Measurements from ENCODE around the gene ST8SIA5. TPM values are rescaled to one million over a fixed set of nuclear protein-coding genes. Genes with fewer than 3 reads are reported as not detected.

ST8SIA5 gene
- total and polyA plus RNA-seq, 10 donors, result under 0.01 to 0.30 (median 0.07) TPM; not detected in 3

DNA sequence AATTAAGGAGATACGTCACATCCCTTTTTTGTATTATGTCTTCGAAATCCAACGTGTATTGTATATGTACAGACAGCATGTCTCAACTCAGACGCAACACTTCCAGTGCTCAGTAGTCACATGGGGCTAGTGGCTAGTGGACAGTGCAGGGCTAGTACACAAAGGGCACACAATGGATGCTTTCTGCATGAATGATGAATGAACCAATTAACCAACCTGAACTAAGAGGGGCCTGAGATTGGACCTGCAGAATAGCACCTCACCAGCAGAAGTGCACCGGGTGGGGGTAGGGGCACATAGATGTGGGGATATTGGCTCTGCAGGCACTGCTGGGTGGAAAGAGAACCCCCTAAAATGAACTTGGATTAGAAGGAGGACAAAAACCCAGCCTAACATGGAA is 20.7 kb downstream of the ST8SIA5 start:
- Histone ChIP-seq H3K36me3 (no peaks in the 10 kb centered on the region), H3K4me3 (no peak overlapping the region), H3K4me1 (no peaks in the 10 kb centered on the region), H3K27me3 (replicated peaks in 1 of 7) (peaks cover 0 to 40% (median 0%) of the 10 kb centered on the region in 7 donors), H3K27ac (no peak overlapping the region), H3K9me3 (peaks cover 0 to 20% (median 14%) of the 10 kb centered on the region in 8 donors)
- DNase-seq, result no peak
- intact Hi-C loops (cut with DNase I; ENCODE audit: low total_unique reads), result no loop called here
- TF ChIP-seq POLR2A (IDR thresholded peaks at IDR 0.05) (no peak), CTCF (IDR thresholded peaks at IDR 0.05 in 8 of 11, conservative IDR thresholded peaks at IDR 0.05 in 3 of 11) (no peak), POLR2AphosphoS5 (IDR thresholded peaks at IDR 0.05) (no peak)
- WGBS, 5 donors, result 63 to 75% (median 71%) methylated on average over 5 of the region's 5 CpGs

DNA sequence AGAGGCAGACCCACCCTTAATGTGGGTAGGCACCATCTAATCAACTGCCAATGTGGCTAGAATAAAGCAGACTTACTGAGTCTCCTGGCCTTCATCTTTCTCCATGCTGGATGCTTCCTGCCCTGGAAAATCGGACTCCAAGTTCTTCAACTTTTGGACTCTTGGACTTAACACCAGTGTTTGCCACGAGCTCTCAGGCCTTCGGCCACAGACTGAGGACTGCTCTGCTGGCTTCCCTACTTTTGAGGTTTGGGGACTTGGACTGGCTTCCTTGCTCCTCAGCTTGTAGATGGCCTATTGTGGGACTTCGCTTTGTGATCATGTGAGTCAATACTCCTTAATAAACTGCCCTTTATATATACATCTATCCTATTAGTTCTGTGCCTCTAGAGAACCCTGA is 21.9 kb downstream of the ST8SIA5 start:
- 84 to 92% (median 90%) methylated on average over 4 of the region's 4 CpGs for WGBS, 5 donors
- H3K27ac ChIP-seq, result no peak overlapping the region

DNA sequence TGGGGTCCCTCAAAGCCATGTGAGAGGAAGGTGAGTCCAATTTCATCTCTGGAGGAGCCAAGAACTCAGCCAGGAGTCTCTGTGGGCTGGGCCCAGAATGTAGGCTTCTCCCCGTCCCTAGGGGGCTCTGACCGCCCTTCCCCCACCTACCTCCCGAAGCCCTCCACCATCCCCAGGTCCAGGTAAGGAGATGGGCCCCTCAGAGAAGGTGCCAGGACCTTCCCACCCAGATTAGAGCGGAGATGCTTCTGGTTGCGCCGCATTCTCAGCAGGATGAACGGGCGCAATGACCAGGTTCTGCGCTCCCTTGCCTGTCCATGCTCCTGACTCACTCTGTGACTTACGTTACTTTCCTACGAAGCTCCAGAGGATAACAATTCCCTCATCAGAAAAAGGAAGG is 23.0 kb downstream of the ST8SIA5 start:
- intact Hi-C loops (cut with DNase I; ENCODE audit: low total_unique reads), result no loop called here
- WGBS, 5 donors, result 85 to 91% (median 87%) methylated on average over 11 of the region's 11 CpGs

More for the DNA sequence above, 21.9 kb downstream of the ST8SIA5 start:
- intact Hi-C loops (cut with DNase I; ENCODE audit: low total_unique reads), result no loop called here
- H3K4me3 ChIP-seq, result no peak overlapping the region
- no peaks in the 10 kb centered on the region for H3K36me3 ChIP-seq
- H3K4me1 ChIP-seq, result no peaks in the 10 kb centered on the region
- H3K9me3 ChIP-seq, result peaks cover 0 to 28% (median 19%) of the 10 kb centered on the region in 8 donors
- DNase-seq, result no peak
- TF ChIP-seq POLR2AphosphoS5 (IDR thresholded peaks at IDR 0.05), result no peak
- no peak for TF ChIP-seq POLR2A (IDR thresholded peaks at IDR 0.05)
- TF ChIP-seq CTCF (IDR thresholded peaks at IDR 0.05 in 8 of 11, conservative IDR thresholded peaks at IDR 0.05 in 3 of 11), result no peak
- peaks cover 0 to 39% (median 0%) of the 10 kb centered on the region in 7 donors for H3K27me3 ChIP-seq (replicated peaks in 1 of 7)

GRCh38 chr18:46732801-46733200 is 24.1 kb downstream of the ST8SIA5 start:
- intact Hi-C loops (cut with DNase I; ENCODE audit: low total_unique reads), result no loop called here
- Histone ChIP-seq H3K4me1 (no peaks in the 10 kb centered on the region), H3K36me3 (no peaks in the 10 kb centered on the region), H3K27ac (no peak overlapping the region), H3K4me3 (no peak overlapping the region), H3K27me3 (replicated peaks in 1 of 7) (peaks cover 0 to 18% (median 0%) of the 10 kb centered on the region in 7 donors), H3K9me3 (peaks cover 0 to 39% (median 27%) of the 10 kb centered on the region in 8 donors)
- WGBS, 5 donors, result 84 to 94% (median 90%) methylated on average over 5 to 6 of the region's 6 CpGs
- DNase-seq, result no peak
- TF ChIP-seq POLR2A (IDR thresholded peaks at IDR 0.05) (no peak), POLR2AphosphoS5 (IDR thresholded peaks at IDR 0.05) (no peak), CTCF (IDR thresholded peaks at IDR 0.05 in 8 of 11, conservative IDR thresholded peaks at IDR 0.05 in 3 of 11) (no peak)

More for the DNA sequence above, 23.0 kb downstream of the ST8SIA5 start:
- no peak overlapping the region for H3K4me3 ChIP-seq
- TF ChIP-seq POLR2AphosphoS5 (IDR thresholded peaks at IDR 0.05), result no peak
- H3K27ac ChIP-seq, result no peak overlapping the region
- no peak for DNase-seq
- no peaks in the 10 kb centered on the region for H3K4me1 ChIP-seq
- H3K36me3 ChIP-seq, result no peaks in the 10 kb centered on the region
- peaks cover 0 to 34% (median 26%) of the 10 kb centered on the region in 8 donors for H3K9me3 ChIP-seq
- peaks cover 0 to 29% (median 0%) of the 10 kb centered on the region in 7 donors for H3K27me3 ChIP-seq (replicated peaks in 1 of 7)
